HG03442 (cell line): ENCODE results near the gene TUBGCP2.

Experiments
- ATAC-seq: cut with Tn5 transposase; IDR thresholded peaks from one replicate; pipeline ENCODE4 v1.9.1; 2021; ENCODE audit warnings: mild to moderate bottlenecking, moderate library complexity; ENCODE audit not compliant: unreplicated experiment

The TUBGCP2 gene

DNA sequence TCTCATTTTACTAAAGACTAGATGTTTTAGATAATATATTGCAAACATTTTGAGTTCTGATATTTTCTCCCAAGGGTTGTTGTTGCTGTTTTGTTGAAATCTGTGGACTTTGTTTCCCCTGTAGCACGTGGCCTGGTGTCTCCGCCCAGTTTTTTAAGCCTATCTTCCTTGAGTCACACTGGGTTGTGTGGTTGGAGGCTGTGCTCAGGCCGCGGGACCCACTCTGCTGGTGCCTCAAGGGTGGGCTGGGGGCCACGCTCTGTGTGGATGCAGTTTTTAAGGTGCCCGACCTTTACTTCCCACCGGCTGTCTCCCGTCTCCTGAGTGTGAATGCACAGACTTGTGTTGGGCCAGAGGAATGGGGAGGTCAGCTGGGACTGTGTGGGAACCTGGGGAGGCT lies 34.3 kb upstream of the TUBGCP2 start:
- no peak for ATAC-seq

- no peak for ATAC-seq
Observed at GRCh38 chr10:133341983-133342382, 33.3 kb upstream of the TUBGCP2 start.

- ATAC-seq, result no peak
Observed at GRCh38 chr10:133339708-133340380, 31.2 kb upstream of the TUBGCP2 start.

GRCh38 chr10:133338080-133339071 lies 29.7 kb upstream of the TUBGCP2 start:
- ATAC-seq, result no peak

DNA sequence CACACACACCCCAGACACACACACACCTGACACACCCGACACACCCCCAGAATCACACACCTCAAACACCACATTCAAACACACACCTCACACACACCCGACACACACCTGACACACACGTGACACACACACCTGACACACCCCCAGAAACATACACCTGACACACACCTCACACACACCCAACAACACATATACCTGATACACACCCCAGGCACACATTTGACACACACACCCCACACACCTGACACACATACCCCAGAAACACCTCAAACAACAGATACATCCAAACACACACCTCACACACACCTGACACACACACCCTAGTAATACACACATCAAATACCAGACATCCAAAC lies 28.7 kb upstream of the TUBGCP2 start:
- no peak for ATAC-seq

- no peak for ATAC-seq
Observed at GRCh38 chr10:133336577-133337369, 28.1 kb upstream of the TUBGCP2 start, which contains the start of gene CALY. TSS of gene CALY (minus strand) at chr10:133336896. CDS start at chr10:133328989, 7,907 bp downstream.

GRCh38 chr10:133336118-133336576 lies 27.5 kb upstream of the TUBGCP2 start:
- ATAC-seq, result no peak

DNA sequence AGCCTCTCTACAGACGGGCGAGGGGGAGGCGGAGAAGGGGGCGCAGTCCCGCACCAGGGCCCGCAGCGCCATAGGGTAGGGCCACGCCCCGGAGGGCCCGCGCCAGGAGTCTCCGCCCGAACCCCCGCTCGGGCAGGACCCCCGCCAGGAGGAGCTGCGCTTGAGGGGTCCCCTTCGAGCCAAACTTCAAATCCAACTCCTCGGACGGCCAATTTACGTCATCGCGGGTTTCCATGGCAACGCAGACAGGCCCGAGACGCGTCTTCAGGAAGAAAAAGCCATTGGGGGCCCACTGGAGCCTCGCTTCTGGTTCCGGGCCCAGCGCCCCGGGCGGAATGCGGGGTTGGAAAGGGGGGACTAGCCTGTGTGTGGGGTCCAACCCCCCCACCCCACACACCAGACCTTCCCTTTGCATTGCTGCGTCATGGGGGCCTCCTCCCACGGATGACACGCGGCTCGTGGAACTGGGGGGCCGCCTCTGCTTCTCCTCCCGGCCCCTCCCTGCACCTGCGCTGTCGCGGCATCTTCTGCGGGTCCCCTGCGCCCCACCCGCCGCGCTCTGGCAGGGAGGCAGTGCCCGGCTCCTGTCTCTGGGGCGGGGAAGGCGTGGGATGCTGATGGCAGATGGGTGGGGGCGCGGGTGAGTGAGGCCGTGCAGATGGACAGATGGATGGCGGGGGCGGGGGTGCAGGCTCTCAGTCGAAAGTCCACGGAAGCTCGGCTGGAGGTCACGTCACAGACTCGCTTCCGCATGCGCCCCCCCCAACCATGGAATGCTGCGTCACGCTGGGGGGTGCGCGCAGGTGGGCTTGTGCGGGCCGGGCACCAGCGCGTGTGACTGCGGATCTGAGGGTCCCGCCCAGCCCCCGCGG lies 26.8 kb upstream of the TUBGCP2 start:
- ATAC-seq, result peak; percentile 34

- ATAC-seq, result no peak
Observed at GRCh38 chr10:133334503-133335245, 26.0 kb upstream of the TUBGCP2 start.

DNA sequence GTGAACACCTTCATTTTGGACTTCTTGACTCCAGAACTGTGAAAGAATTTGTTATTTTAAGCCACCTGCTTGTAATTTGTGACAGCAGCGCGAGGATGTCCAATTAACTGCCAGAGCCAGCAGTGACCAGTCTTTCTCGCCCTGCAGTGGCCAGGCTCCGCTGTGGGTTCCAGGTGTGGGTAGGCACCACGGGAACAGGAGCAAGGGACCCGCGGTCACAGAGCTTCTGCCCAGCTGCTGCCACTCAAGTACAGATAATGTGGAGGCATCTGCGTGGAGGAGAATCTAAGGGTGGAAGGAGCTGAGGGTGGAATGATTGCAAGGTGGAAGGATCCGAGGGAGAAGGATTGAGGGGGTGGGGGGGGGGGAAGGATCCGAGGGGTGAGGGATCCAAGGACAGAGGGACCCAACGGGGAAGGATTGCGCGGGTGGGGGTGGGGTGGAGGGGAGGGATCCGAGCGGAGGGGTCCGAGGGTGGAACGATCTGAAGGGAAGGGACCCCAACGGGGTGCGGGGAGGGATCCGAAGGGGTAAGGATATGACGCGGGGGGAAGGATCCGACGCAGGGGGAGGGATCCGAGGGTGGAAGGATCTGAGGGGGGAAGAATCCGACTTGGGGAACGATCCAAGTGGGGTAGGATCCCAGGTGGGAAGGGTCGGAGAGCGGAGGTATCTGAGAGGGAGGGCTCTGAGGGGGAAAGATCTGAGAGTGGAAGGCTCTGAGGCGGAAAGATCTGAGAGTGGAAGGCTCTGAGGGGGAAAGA lies 24.4 kb upstream of the TUBGCP2 start:
- ATAC-seq, result no peak

GRCh38 chr10:133329491-133330202 lies 21.0 kb upstream of the TUBGCP2 start:
- peak; percentile 93 for ATAC-seq

GRCh38 chr10:133328358-133329343 lies 20.0 kb upstream of the TUBGCP2 start:
- ATAC-seq, result no peak

GRCh38 chr10:133327651-133328357 lies 19.1 kb upstream of the TUBGCP2 start:
- no peak for ATAC-seq

DNA sequence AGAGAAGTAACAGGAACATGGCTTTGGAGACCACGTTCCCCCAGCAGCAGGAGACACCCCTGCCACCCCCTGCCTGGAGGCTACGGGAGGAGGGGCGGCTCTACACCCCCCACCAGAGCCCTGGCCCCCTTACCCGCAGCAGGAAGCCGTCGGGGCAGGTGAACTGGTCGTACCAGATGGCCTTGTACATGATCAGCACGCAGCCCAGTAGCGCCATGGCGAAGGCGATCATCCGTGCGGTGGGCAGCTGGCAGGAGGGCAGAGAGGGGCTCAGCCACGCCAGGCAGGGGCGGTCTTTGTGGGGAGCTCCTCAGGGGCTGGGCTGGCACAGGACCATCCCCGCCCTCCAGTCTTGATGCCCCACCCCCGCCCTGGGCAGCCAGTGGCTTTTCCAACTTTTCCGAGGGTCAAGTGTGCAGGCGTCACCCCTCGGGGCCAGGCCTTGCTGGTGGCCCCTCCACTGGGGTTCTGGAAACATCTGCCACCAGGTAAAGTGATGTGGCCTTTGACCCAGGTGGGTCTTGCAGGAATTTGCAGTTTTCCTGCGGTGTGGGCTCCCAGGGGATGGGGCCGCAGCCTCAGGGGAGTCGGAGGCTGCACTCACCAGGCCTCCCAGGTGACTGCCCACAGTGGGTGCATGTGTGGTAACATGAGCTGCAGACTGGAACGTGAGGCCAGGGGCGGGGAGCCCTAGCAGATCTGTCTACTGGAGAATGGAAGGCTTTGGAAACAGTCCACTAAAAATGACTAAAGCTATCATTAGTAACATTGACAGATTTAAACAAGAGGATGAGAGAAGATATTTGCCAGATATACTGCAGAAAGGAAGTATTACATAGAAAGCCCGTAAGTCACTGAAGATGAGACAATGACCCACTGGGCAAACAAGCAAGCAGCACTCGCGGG lies 18.3 kb upstream of the TUBGCP2 start:
- ATAC-seq, result no peak

DNA sequence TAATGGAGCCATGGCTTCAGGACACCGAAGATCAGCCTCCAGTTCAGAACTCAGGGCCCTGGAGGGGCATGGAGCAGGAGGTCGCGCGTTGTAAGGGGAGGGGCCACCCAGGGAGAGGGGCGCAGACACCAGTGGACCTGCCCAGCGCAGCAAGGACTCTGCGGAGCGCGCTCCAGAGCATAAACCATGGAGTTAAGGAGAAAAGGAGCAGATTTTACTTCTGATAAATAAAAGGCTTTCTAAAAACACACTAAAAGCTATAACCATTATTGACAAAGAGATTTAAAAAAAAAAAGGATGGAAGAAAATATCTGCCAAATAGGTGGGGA lies 17.5 kb upstream of the TUBGCP2 start:
- no peak for ATAC-seq
